ENCODE measurements around the gene SLC19A2. TPM values are rescaled to one million over a fixed set of nuclear protein-coding genes. Genes with fewer than 3 reads are reported as not detected.

The SLC19A2 gene
- total RNA-seq, 1 donor from 2014 or later = 12.2 TPM

DNA sequence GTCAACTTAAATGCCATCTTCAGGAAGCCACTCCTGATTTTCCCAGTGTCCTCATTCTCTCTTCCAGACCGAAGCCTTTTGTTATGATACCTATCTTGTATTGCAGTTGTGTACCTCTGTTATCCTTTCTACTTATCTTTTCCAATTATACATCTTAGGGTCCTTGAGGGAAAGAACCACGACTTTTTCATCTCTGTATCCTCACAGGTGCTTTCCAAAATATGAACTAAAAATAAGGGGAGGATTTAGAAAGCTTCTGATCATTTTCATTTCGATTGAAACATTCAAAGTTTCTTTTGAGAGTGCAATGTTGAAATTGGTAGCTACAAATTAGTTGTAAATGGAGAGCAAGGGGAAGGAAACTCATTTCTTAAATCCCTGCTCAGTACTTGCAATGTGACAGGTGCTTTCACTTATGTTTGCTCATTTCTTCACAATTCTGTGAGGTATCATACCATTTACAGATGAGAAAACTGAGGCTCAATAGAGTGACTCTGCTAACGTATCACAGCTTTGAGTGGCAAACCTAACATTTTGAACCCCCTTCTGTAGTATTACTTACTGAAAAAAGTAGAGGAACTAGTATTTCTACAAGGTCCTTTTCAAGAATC lies 24.2 kb downstream of the SLC19A2 start:
- DNase-seq (ENCODE audit: low read depth, low spot score) = no peak
- Mint-ChIP-seq H3K9me3 (no peaks in the 10 kb centered on the region), H3K27ac (ENCODE audit: unreplicated experiment) (no peak overlapping the region), H3K36me3 (ENCODE audit: low read depth) (peaks cover 8% of the 10 kb centered on the region), H3K4me3 (no peak overlapping the region), H3K4me1 (no peaks in the 10 kb centered on the region), H3K27me3 (ENCODE audit: low read depth) (no peaks in the 10 kb centered on the region)
- no peak for TF ChIP-seq CTCF (conservative IDR thresholded peaks at IDR 0.05)

DNA sequence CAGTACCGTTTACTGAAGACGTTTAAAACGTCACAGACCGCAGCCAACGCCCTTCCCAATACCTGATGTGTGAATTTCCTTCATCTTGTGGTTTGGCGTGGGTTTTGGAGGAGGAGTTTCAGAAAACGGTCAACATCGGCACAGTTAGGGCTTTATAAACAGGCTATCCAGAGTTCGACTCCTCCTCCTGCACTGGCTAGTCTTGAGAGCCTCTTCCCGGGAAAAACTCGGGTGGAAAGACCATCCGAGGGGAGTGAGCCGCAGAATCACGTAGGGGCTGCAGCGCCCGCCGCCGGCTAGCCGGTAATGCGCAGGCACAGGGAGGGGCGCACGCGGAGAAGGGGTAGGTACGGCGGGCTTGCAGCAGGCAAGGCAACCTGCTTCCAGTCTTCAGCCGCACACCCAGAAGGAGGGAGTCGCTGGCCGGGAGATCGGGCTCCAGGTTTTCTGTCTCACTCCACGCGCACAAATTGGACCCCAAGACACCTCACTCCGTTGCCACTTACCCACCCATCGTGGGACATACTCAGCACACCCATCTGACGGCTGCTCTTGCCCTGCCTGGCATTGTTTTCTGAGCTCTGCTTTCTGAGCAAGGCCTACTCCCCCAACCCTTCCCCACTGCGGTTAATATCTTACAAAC lies 25.4 kb downstream of the SLC19A2 start:
- peaks cover 6% of the 10 kb centered on the region for H3K36me3 Mint-ChIP-seq (ENCODE audit: low read depth)
- H3K4me1 Mint-ChIP-seq = no peaks in the 10 kb centered on the region
- H3K27ac Mint-ChIP-seq (ENCODE audit: unreplicated experiment) = no peak overlapping the region
- no peaks in the 10 kb centered on the region for H3K27me3 Mint-ChIP-seq (ENCODE audit: low read depth)
- H3K9me3 Mint-ChIP-seq = peaks cover 2% of the 10 kb centered on the region
- no peak for TF ChIP-seq CTCF (conservative IDR thresholded peaks at IDR 0.05)
- H3K4me3 Mint-ChIP-seq = no peak overlapping the region
- no peak for DNase-seq (ENCODE audit: low read depth, low spot score)

- DNase-seq (ENCODE audit: low read depth, low spot score) = no peak
- no peak for TF ChIP-seq CTCF (conservative IDR thresholded peaks at IDR 0.05)
- Mint-ChIP-seq H3K27me3 (ENCODE audit: low read depth) (no peaks in the 10 kb centered on the region), H3K4me3 (no peak overlapping the region), H3K36me3 (ENCODE audit: low read depth) (peaks cover 3% of the 10 kb centered on the region), H3K27ac (ENCODE audit: unreplicated experiment) (no peak overlapping the region), H3K4me1 (no peaks in the 10 kb centered on the region), H3K9me3 (peaks cover 2% of the 10 kb centered on the region)
These were observed 28.3 kb downstream of the SLC19A2 start for GRCh38 chr1:169457443-169457842.

- no peaks in the 10 kb centered on the region for H3K4me1 Mint-ChIP-seq
- TF ChIP-seq CTCF (conservative IDR thresholded peaks at IDR 0.05) = no peak
- no peaks in the 10 kb centered on the region for H3K36me3 Mint-ChIP-seq (ENCODE audit: low read depth)
- H3K27me3 Mint-ChIP-seq (ENCODE audit: low read depth) = no peaks in the 10 kb centered on the region
- peaks cover 2% of the 10 kb centered on the region for H3K9me3 Mint-ChIP-seq
- no peak overlapping the region for H3K27ac Mint-ChIP-seq (ENCODE audit: unreplicated experiment)
- no peak overlapping the region for H3K4me3 Mint-ChIP-seq
- DNase-seq (ENCODE audit: low read depth, low spot score) = no peak
These were observed 29.7 kb downstream of the SLC19A2 start for GRCh38 chr1:169456029-169456428.

GRCh38 chr1:169452921-169453320 lies 32.8 kb downstream of the SLC19A2 start:
- H3K9me3 Mint-ChIP-seq = peaks cover 2% of the 10 kb centered on the region
- DNase-seq (ENCODE audit: low read depth, low spot score) = no peak
- H3K4me3 Mint-ChIP-seq = no peak overlapping the region
- no peaks in the 10 kb centered on the region for H3K27me3 Mint-ChIP-seq (ENCODE audit: low read depth)
- no peak overlapping the region for H3K27ac Mint-ChIP-seq (ENCODE audit: unreplicated experiment)
- TF ChIP-seq CTCF (conservative IDR thresholded peaks at IDR 0.05) = no peak
- H3K4me1 Mint-ChIP-seq = no peaks in the 10 kb centered on the region
- H3K36me3 Mint-ChIP-seq (ENCODE audit: low read depth) = no peaks in the 10 kb centered on the region

Measured in neural crest cell (in vitro differentiated cells).